GM23338 (cell line): ENCODE measurements around the gene RNF43. TPM values are rescaled to one million over a fixed set of nuclear protein-coding genes. Genes with fewer than 3 reads are reported as not detected.
A peak's percentile ranks its signal among the peaks of the same experiment; 100 is the strongest.

Source experiments
- ATAC-seq: fragments of 200-7000 bp; cut with Tn5 transposase; 3 replicates; pipeline ENCODE4 v1.9.1; 2020
- DNase-seq: peaks from one replicate; pipeline ENCODE4 v3.0.0-alpha.2; 2015; ENCODE audit warnings: low spot score
- H2AFZ ChIP-seq: fragments of 200-600 bp; sonication (generic); 2 replicates; pipeline ENCODE4 v1.8.0; 2016; ENCODE audit warnings: antibody characterized with exemption, mild to moderate bottlenecking, moderate library complexity
- H3F3A ChIP-seq: fragments of 200-600 bp; sonication (generic); replicated peaks from 2 replicates; pipeline ENCODE4 v1.8.0; 2017; ENCODE audit warnings: antibody characterized with exemption, mixed run types, low read depth
- H3K27ac ChIP-seq: fragments of 200-600 bp; sonication (generic); 2 replicates; pipeline ENCODE4 v1.6.1; 2016; ENCODE audit warnings: low read depth
- H3K27me3 ChIP-seq: fragments of 200-600 bp; sonication (generic); 2 replicates; pipeline ENCODE4 v1.8.0; 2016; ENCODE audit warnings: mild to moderate bottlenecking, mixed run types, moderate library complexity; ENCODE audit not compliant: insufficient read depth
- H3K36me3 ChIP-seq: fragments of 200-600 bp; sonication (generic); 2 replicates; pipeline ENCODE4 v1.8.0; 2016; ENCODE audit warnings: mild to moderate bottlenecking; ENCODE audit not compliant: insufficient read depth
- H3K4me1 ChIP-seq: fragments of 200-600 bp; sonication (generic); 2 replicates; pipeline ENCODE4 v1.8.0; 2016; ENCODE audit warnings: mild to moderate bottlenecking, moderate library complexity; ENCODE audit not compliant: insufficient read depth
- H3K4me2 ChIP-seq: fragments of 200-600 bp; sonication (generic); 2 replicates; pipeline ENCODE4 v1.7.1; 2017; ENCODE audit warnings: mixed run types
- H3K4me3 ChIP-seq: fragments of 200-600 bp; sonication (generic); 2 replicates; pipeline ENCODE4 v1.6.1; 2016; ENCODE audit warnings: mixed run types
- H3K79me2 ChIP-seq: fragments of 200-600 bp; sonication (generic); replicated peaks from 2 replicates; pipeline ENCODE4 v1.8.0; 2017; ENCODE audit warnings: mild to moderate bottlenecking; ENCODE audit not compliant: insufficient read depth
- H3K9me2 ChIP-seq: fragments of 200-600 bp; sonication (generic); 2 replicates; pipeline ENCODE4 v1.8.0; 2017; ENCODE audit not compliant: insufficient read depth
- H4K20me1 ChIP-seq: fragments of 200-600 bp; sonication (generic); replicated peaks from 2 replicates; pipeline ENCODE4 v1.8.0; 2017; ENCODE audit warnings: mild to moderate bottlenecking; ENCODE audit not compliant: insufficient read depth
- H3K27ac Mint-ChIP-seq: 2 replicates; pipeline ENCODE4 v1.8.0; 2020; ENCODE audit warnings: inconsistent platforms, mild to moderate bottlenecking, moderate library complexity, mixed read lengths
- H3K27me3 Mint-ChIP-seq: 3 replicates; pipeline ENCODE4 v1.8.0; 2022; ENCODE audit warnings: low read depth, mild to moderate bottlenecking, moderate library complexity, mixed read lengths, inconsistent platforms; ENCODE audit not compliant: insufficient read depth, poor library complexity
- H3K36me3 Mint-ChIP-seq: 3 replicates; pipeline ENCODE4 v1.8.0; 2021; ENCODE audit warnings: low read depth, mild to moderate bottlenecking, inconsistent platforms, moderate library complexity, mixed read lengths
- H3K4me1 Mint-ChIP-seq: 3 replicates; pipeline ENCODE4 v1.8.0; 2020; ENCODE audit warnings: mild to moderate bottlenecking, inconsistent platforms, mixed read lengths
- H3K4me3 Mint-ChIP-seq: 3 replicates; pipeline ENCODE4 v1.8.0; 2021; ENCODE audit warnings: moderate library complexity, mild to moderate bottlenecking, inconsistent platforms, mixed read lengths
- H3K9me3 Mint-ChIP-seq: 3 replicates; pipeline ENCODE4 v1.8.0; 2020; ENCODE audit warnings: moderate library complexity, mild to moderate bottlenecking, inconsistent platforms, mixed read lengths
- CREB1 ChIP-seq: fragments of 250-450 bp; sonication (Bioruptor Pico); IDR thresholded peaks from 2 replicates; pipeline ENCODE4 v1.5.0; 2020; ENCODE audit warnings: low read depth, mild to moderate bottlenecking, moderate library complexity
- CTCF ChIP-seq, 2 experiments: fragments of 200-600 bp in 1 of 2; sonication (generic) in 1 of 2; conservative IDR thresholded peaks; 2 replicates each; pipeline versions ENCODE4 v1.5.1 to v1.6.1; 2016 to 2017; ENCODE audit warnings: antibody characterized with exemption in 2 of 2, low read depth in 2 of 2, mild to moderate bottlenecking in 2 of 2, moderate library complexity in 1 of 2
- ETS1 ChIP-seq: IDR thresholded peaks from 2 replicates; pipeline ENCODE4 v1.6.1; 2016; ENCODE audit warnings: antibody characterized with exemption
- EZH2 ChIP-seq: fragments of 200-600 bp; sonication (generic); IDR thresholded peaks from one replicate; pipeline ENCODE4 v1.8.0; 2017; ENCODE audit warnings: antibody characterized with exemption, mild to moderate bottlenecking, low read depth; ENCODE audit not compliant: unreplicated experiment
- EZH2phosphoT487 ChIP-seq: fragments of 200-600 bp; sonication (generic); IDR thresholded peaks from one replicate; pipeline ENCODE4 v1.8.1; 2018; ENCODE audit warnings: antibody characterized with exemption; ENCODE audit not compliant: unreplicated experiment
- JUNB ChIP-seq: IDR thresholded peaks from one replicate; pipeline ENCODE4 v1.6.1; 2016; ENCODE audit warnings: antibody characterized with exemption; ENCODE audit not compliant: unreplicated experiment
- NANOG ChIP-seq: IDR thresholded peaks from 2 replicates; pipeline ENCODE4 v1.6.1; 2016; ENCODE audit warnings: antibody characterized with exemption, borderline replicate concordance
- POLR2AphosphoS5 ChIP-seq: IDR thresholded peaks from 2 replicates; pipeline ENCODE4 v1.6.1; 2016; ENCODE audit warnings: antibody characterized with exemption, low read depth
- STAT1 ChIP-seq: IDR thresholded peaks from one replicate; pipeline ENCODE4 v1.6.1; 2016; ENCODE audit warnings: antibody characterized with exemption; ENCODE audit not compliant: unreplicated experiment
- ZNF114 ChIP-seq: fragments of 250-450 bp; sonication (Bioruptor Pico); IDR thresholded peaks from 2 replicates; pipeline ENCODE4 v1.5.0; 2020; ENCODE audit warnings: mild to moderate bottlenecking, moderate library complexity
- ZNF331 ChIP-seq: fragments of 250-450 bp; sonication (Bioruptor Pico); IDR thresholded peaks from 2 replicates; pipeline ENCODE4 v1.5.0; 2020; ENCODE audit warnings: low read depth, mild to moderate bottlenecking, moderate library complexity
- polyA plus RNA-seq: library from polyadenylated mRNA; unstranded; fragments of >200 nt; fragmentation: Nextera tagmentation; extraction: Ambion mirVana; gene quantifications from 2 replicates; pipeline ENCODE4 v1.2.1, GENCODE V29; 2016
- total RNA-seq: library from RNA; depleted of rRNA; stranded (reverse); fragments of >200 nt; shearing (Covaris generic); gene quantifications from 2 replicates; pipeline ENCODE4 v1.2.3, GENCODE V29; 2014
- TF ChIP-seq, protein P1 (sequence below): IDR thresholded peaks from one replicate; pipeline ENCODE4 v1.6.1; 2018; ENCODE audit warnings: antibody characterized with exemption; ENCODE audit not compliant: unreplicated experiment
- TF ChIP-seq, protein P2 (sequence below): fragments of 250-450 bp; sonication (Bioruptor Pico); IDR thresholded peaks from 2 replicates; pipeline ENCODE4 v1.5.0; 2020; ENCODE audit warnings: mild to moderate bottlenecking, moderate library complexity

Gene RNF43
- total and polyA plus RNA-seq, 2 experiments from 2014 or later = 0.58 to 2.2 TPM

DNA sequence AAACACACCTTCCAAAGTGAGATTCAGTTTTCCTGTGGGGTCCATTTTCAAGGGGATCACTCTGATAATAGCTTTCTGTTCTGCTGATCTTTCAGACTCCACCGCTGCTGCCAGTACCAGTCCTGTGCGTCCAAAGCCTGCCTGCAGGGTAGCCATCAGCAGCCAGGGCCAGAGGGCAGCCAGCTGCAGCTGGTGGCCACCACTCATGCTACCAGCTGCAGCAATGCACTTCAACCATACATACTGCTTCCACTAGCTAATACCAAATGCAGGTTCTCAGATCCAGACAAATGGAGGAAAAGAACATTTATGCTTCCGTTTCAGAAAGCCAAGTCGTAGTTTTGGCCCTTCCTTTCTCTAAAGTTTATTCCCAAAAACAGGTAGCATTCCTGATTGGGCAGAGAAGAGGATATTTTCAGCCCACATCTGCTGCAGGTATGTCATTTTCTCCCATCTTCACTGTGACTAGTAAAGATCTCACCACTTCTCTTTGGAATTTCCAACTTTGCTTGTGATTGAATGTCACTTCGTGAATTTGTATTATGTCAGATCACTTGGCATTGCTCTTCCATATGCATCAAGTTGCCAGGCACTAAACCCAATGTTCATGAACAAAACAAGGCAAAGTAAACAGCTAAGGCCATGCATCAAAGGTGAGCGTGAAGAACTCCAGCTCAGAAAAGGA is 1.8 kb downstream of the RNF43 start:
- Mint-ChIP-seq H3K4me1 (peaks cover 22% of the 10 kb centered on the region; the same call in 2 of the 3 replicates), H3K4me3 (peak overlapping the region; percentile 35; the same call in 1 of the 3 replicates), H3K27me3 (no peaks in the 10 kb centered on the region), H3K9me3 (no peaks in the 10 kb centered on the region), H3K36me3 (no peaks in the 10 kb centered on the region), H3K27ac (no peak overlapping the region)
- ATAC-seq = peak; percentile 41
- H3K4me2 ChIP-seq = peak overlapping the region; percentile 27; the same call in 1 of the 2 replicates
- no peak overlapping the region for H3K4me3 ChIP-seq
- no peaks in the 10 kb centered on the region for H3K79me2 ChIP-seq
- H4K20me1 ChIP-seq = no peaks in the 10 kb centered on the region; the same call in 1 of the 2 replicates
- H3K27me3 ChIP-seq = no peaks in the 10 kb centered on the region
- H3K9me2 ChIP-seq = no peaks in the 10 kb centered on the region
- no peaks in the 10 kb centered on the region for H3F3A ChIP-seq
- peaks cover 11% of the 10 kb centered on the region for H3K4me1 ChIP-seq
- no peaks in the 10 kb centered on the region for H3K36me3 ChIP-seq
- no peak for TF ChIP-seq CREB1 (CRISPR knock-in tag)
- no peak for TF ChIP-seq NANOG
- TF ChIP-seq ZNF114 (CRISPR knock-in tag) = no peak
- no peak for TF ChIP-seq CTCF (conservative IDR thresholded peaks at IDR 0.05; ENCODE audit: low read depth in 2 of 2)
- TF ChIP-seq, protein P1, sequence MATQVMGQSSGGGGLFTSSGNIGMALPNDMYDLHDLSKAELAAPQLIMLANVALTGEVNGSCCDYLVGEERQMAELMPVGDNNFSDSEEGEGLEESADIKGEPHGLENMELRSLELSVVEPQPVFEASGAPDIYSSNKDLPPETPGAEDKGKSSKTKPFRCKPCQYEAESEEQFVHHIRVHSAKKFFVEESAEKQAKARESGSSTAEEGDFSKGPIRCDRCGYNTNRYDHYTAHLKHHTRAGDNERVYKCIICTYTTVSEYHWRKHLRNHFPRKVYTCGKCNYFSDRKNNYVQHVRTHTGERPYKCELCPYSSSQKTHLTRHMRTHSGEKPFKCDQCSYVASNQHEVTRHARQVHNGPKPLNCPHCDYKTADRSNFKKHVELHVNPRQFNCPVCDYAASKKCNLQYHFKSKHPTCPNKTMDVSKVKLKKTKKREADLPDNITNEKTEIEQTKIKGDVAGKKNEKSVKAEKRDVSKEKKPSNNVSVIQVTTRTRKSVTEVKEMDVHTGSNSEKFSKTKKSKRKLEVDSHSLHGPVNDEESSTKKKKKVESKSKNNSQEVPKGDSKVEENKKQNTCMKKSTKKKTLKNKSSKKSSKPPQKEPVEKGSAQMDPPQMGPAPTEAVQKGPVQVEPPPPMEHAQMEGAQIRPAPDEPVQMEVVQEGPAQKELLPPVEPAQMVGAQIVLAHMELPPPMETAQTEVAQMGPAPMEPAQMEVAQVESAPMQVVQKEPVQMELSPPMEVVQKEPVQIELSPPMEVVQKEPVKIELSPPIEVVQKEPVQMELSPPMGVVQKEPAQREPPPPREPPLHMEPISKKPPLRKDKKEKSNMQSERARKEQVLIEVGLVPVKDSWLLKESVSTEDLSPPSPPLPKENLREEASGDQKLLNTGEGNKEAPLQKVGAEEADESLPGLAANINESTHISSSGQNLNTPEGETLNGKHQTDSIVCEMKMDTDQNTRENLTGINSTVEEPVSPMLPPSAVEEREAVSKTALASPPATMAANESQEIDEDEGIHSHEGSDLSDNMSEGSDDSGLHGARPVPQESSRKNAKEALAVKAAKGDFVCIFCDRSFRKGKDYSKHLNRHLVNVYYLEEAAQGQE = no peak
- TF ChIP-seq, protein P2, sequence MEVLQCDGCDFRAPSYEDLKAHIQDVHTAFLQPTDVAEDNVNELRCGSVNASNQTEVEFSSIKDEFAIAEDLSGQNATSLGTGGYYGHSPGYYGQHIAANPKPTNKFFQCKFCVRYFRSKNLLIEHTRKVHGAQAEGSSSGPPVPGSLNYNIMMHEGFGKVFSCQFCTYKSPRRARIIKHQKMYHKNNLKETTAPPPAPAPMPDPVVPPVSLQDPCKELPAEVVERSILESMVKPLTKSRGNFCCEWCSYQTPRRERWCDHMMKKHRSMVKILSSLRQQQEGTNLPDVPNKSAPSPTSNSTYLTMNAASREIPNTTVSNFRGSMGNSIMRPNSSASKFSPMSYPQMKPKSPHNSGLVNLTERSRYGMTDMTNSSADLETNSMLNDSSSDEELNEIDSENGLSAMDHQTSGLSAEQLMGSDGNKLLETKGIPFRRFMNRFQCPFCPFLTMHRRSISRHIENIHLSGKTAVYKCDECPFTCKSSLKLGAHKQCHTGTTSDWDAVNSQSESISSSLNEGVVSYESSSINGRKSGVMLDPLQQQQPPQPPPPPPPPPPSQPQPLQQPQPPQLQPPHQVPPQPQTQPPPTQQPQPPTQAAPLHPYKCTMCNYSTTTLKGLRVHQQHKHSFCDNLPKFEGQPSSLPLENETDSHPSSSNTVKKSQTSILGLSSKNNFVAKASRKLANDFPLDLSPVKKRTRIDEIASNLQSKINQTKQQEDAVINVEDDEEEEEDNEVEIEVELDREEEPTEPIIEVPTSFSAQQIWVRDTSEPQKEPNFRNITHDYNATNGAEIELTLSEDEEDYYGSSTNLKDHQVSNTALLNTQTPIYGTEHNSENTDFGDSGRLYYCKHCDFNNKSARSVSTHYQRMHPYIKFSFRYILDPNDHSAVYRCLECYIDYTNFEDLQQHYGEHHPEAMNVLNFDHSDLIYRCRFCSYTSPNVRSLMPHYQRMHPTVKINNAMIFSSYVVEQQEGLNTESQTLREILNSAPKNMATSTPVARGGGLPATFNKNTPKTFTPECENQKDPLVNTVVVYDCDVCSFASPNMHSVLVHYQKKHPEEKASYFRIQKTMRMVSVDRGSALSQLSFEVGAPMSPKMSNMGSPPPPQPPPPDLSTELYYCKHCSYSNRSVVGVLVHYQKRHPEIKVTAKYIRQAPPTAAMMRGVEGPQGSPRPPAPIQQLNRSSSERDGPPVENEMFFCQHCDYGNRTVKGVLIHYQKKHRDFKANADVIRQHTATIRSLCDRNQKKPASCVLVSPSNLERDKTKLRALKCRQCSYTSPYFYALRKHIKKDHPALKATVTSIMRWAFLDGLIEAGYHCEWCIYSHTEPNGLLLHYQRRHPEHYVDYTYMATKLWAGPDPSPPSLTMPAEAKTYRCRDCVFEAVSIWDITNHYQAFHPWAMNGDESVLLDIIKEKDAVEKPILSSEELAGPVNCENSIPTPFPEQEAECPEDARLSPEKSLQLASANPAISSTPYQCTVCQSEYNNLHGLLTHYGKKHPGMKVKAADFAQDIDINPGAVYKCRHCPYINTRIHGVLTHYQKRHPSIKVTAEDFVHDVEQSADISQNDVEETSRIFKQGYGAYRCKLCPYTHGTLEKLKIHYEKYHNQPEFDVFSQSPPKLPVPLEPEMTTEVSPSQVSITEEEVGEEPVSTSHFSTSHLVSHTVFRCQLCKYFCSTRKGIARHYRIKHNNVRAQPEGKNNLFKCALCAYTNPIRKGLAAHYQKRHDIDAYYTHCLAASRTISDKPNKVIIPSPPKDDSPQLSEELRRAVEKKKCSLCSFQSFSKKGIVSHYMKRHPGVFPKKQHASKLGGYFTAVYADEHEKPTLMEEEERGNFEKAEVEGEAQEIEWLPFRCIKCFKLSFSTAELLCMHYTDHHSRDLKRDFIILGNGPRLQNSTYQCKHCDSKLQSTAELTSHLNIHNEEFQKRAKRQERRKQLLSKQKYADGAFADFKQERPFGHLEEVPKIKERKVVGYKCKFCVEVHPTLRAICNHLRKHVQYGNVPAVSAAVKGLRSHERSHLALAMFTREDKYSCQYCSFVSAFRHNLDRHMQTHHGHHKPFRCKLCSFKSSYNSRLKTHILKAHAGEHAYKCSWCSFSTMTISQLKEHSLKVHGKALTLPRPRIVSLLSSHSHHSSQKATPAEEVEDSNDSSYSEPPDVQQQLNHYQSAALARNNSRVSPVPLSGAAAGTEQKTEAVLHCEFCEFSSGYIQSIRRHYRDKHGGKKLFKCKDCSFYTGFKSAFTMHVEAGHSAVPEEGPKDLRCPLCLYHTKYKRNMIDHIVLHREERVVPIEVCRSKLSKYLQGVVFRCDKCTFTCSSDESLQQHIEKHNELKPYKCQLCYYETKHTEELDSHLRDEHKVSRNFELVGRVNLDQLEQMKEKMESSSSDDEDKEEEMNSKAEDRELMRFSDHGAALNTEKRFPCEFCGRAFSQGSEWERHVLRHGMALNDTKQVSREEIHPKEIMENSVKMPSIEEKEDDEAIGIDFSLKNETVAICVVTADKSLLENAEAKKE (CRISPR knock-in tag) = no peak
- no peak for TF ChIP-seq JUNB
- no peak for TF ChIP-seq STAT1
- TF ChIP-seq ZNF331 (CRISPR knock-in tag) = no peak
- no peak for TF ChIP-seq EZH2phosphoT487
- TF ChIP-seq EZH2 = no peak
- no peak for TF ChIP-seq POLR2AphosphoS5
- TF ChIP-seq ETS1 = no peak
- DNase-seq = peak; percentile 13
- no peak overlapping the region for H2AFZ ChIP-seq
- no peak overlapping the region for H3K27ac ChIP-seq
